HG02870 (cell line): Measurements from ENCODE around the gene SSH2.
"Not testable (repeated sequence)": the region's sequence is repeated elsewhere in the genome, so short reads cannot be mapped to it uniquely, and the experiment has no call there.

Source experiments
- ATAC-seq: cut with Tn5 transposase; IDR thresholded peaks from one replicate; pipeline ENCODE4 v1.9.1; 2021; ENCODE audit warnings: mild to moderate bottlenecking, moderate library complexity; ENCODE audit not compliant: unreplicated experiment

Gene SSH2

GRCh38 chr17:29929006-29929532 lies 959 bp downstream of the SSH2 start:
- no peak for ATAC-seq

GRCh38 chr17:29927546-29927945 lies 2.5 kb downstream of the SSH2 start:
- no peak for ATAC-seq

GRCh38 chr17:29924786-29925185 lies 5.2 kb downstream of the SSH2 start:
- no peak for ATAC-seq

GRCh38 chr17:29918922-29919856 lies 10.8 kb downstream of the SSH2 start:
- no peak for ATAC-seq

GRCh38 chr17:29918016-29918415 lies 12.0 kb downstream of the SSH2 start:
- ATAC-seq: no peak

- ATAC-seq: no peak
Observed at GRCh38 chr17:29914819-29915537, 15.1 kb downstream of the SSH2 start.

GRCh38 chr17:29911641-29912177 lies 18.3 kb downstream of the SSH2 start:
- no peak for ATAC-seq

GRCh38 chr17:29909236-29910003 lies 20.6 kb downstream of the SSH2 start:
- no peak for ATAC-seq

GRCh38 chr17:29906969-29907368 lies 23.1 kb downstream of the SSH2 start:
- ATAC-seq: no peak

- no peak for ATAC-seq
Observed at GRCh38 chr17:29905879-29906167, 24.2 kb downstream of the SSH2 start.

- no peak for ATAC-seq
Observed at GRCh38 chr17:29905086-29905878, 24.7 kb downstream of the SSH2 start.

- ATAC-seq: no peak
Observed at GRCh38 chr17:29903471-29903870, 26.6 kb downstream of the SSH2 start.

GRCh38 chr17:29897136-29897535 lies 32.9 kb downstream of the SSH2 start:
- ATAC-seq: not testable (repeated sequence)

GRCh38 chr17:29892201-29892600 lies 37.8 kb downstream of the SSH2 start:
- no peak for ATAC-seq

GRCh38 chr17:29891131-29891530 lies 38.9 kb downstream of the SSH2 start:
- ATAC-seq: no peak

GRCh38 chr17:29885031-29885640 lies 44.9 kb downstream of the SSH2 start:
- ATAC-seq: no peak

GRCh38 chr17:29883497-29883896 lies 46.5 kb downstream of the SSH2 start:
- ATAC-seq: no peak

GRCh38 chr17:29881256-29881655 lies 48.8 kb downstream of the SSH2 start:
- ATAC-seq: no peak

GRCh38 chr17:29880031-29880430 lies 50.0 kb downstream of the SSH2 start:
- no peak for ATAC-seq
